ENCODE data around the gene RDX.

RDX gene

GRCh38 chr11:110128161-110128560, 168.3 kb downstream of the RDX start:
- in situ Hi-C loops (cut with MboI; ENCODE audit: low pct_unique_long_range_greater_than_20kb, low sequenced_read_pairs, unreplicated experiment) = loop anchor here (25.0 kb wide), 1 partner anchor 91 kb away; no protein-coding TSS in a partner anchor
- TF ChIP-seq CTCF (IDR thresholded peaks at IDR 0.05; ENCODE audit: extremely low read depth, insufficient read depth, missing control alignments) = no peak
- no peak for DNase-seq (ENCODE audit: low spot score)

- no peak for DNase-seq (ENCODE audit: low spot score)
- in situ Hi-C loops (cut with MboI; ENCODE audit: low pct_unique_long_range_greater_than_20kb, low sequenced_read_pairs, unreplicated experiment) = loop anchor here (25.0 kb wide), 1 partner anchor 90 kb away; no protein-coding TSS in a partner anchor
- no peak for TF ChIP-seq CTCF (IDR thresholded peaks at IDR 0.05; ENCODE audit: extremely low read depth, insufficient read depth, missing control alignments)
These were observed 169.5 kb downstream of the RDX start for GRCh38 chr11:110126936-110127335.

- in situ Hi-C loops (cut with MboI; ENCODE audit: low pct_unique_long_range_greater_than_20kb, low sequenced_read_pairs, unreplicated experiment) = loop anchor here (25.0 kb wide), 1 partner anchor 88 kb away; no protein-coding TSS in a partner anchor
- TF ChIP-seq CTCF (IDR thresholded peaks at IDR 0.05; ENCODE audit: extremely low read depth, insufficient read depth, missing control alignments) = no peak
- no peak for DNase-seq (ENCODE audit: low spot score)
These were observed 170.8 kb downstream of the RDX start for GRCh38 chr11:110125632-110126031.

Measured in GM13977 (cell line).